Kidney (tissue), 14 donors: ENCODE results near the gene CA14. TPM values are rescaled to one million over a fixed set of nuclear protein-coding genes. Genes with fewer than 3 reads are reported as not detected.
"Not testable (repeated sequence)": the region's sequence is repeated elsewhere in the genome, so short reads cannot be mapped to it uniquely, and the experiment has no call there.

ENCODE experiments used
- DNase-seq, 5 donors: peaks; one replicate each; pipeline ENCODE4 v3.0.0-alpha.2; 2013 to 2020
- FAIRE-seq: peaks from 2 replicates; lab custom pipeline; 2012; peaks lifted over from hg19 to GRCh38; lab: Jason Lieb, UNC
- H3K27ac ChIP-seq, 2 donors: one replicate each; pipeline ENCODE4 v1.7.0; 2013; ENCODE audit warnings: low read depth in 2 of 2, low read length in 2 of 2, inconsistent platforms in 1 of 2
- H3K27me3 ChIP-seq: one replicate; pipeline ENCODE4 v1.7.1; 2013; ENCODE audit warnings: low read length, inconsistent platforms; ENCODE audit not compliant: control insufficient read depth, insufficient read depth
- H3K36me3 ChIP-seq, 3 donors: one replicate each; pipeline versions ENCODE4 v1.7.0 to v1.7.1; 2013; ENCODE audit warnings: low read length in 3 of 3, control low read depth in 1 of 3, inconsistent platforms in 1 of 3; ENCODE audit not compliant: insufficient read depth in 3 of 3, control insufficient read depth in 2 of 3
- H3K4me1 ChIP-seq, 3 donors: one replicate each; pipeline versions ENCODE4 v1.7.0 to v1.7.1; 2013; ENCODE audit warnings: low read length in 3 of 3, inconsistent platforms in 1 of 3, low read depth in 1 of 3; ENCODE audit not compliant: control insufficient read depth in 2 of 3, insufficient read depth in 2 of 3
- H3K4me3 ChIP-seq, 3 donors: one replicate each; pipeline versions ENCODE4 v1.7.0 to v1.8.1; 2013; ENCODE audit warnings: low read length in 3 of 3, control low read depth in 1 of 3, inconsistent platforms in 1 of 3
- H3K9ac ChIP-seq, 3 donors: one replicate each; pipeline versions ENCODE4 v1.7.0 to v1.7.1; 2013; ENCODE audit warnings: low read length in 3 of 3, control low read depth in 1 of 3, inconsistent platforms in 1 of 3
- H3K9me3 ChIP-seq, 3 donors: one replicate each; pipeline versions ENCODE4 v1.7.0 to v1.7.1; 2013; ENCODE audit warnings: low read length in 3 of 3, control low read depth in 1 of 3, inconsistent platforms in 1 of 3; ENCODE audit not compliant: control insufficient read depth in 2 of 3, insufficient read depth in 1 of 3
- intact Hi-C: fragments of 100-400 bp; cut with DNase I; formaldehyde crosslinking; loops from one replicate; pipeline ENCODE4 v1.11.1; 2022
- polyA plus RNA-seq: library from polyadenylated mRNA; stranded (reverse); fragments of 350-450 nt; fragmentation: Illumina TruSeq; extraction: RNeasy Lipid Tissue Mini Kit (QIAGEN cat#74804); gene quantifications from one replicate; pipeline ENCODE4 v1.2.3, GENCODE V29; 2014; ENCODE audit warnings: low read depth, low replicate concordance; ENCODE audit not compliant: insufficient read depth
- total RNA-seq: library from RNA; stranded (reverse); fragmentation: NEBNext Ultra II Directional; extraction: Animal tissue kit (Norgen Biotek cat#: 25700); gene quantifications from one replicate; pipeline ENCODE4 v1.2.1, GENCODE V29; 2021
- TF ChIP-seq, protein P1 (sequence below): IDR thresholded peaks from 3 replicates; pipeline ENCODE4 v1.5.1; 2012; ENCODE audit warnings: mild to moderate bottlenecking, moderate library complexity, borderline replicate concordance; ENCODE audit not compliant: insufficient read depth; ENCODE audit errors: extremely low read depth
- donor health status: control.
- donor health status: control.
- donor health status: control.
- donor health status: control.
- donor health status: control.
- donor health status: DM: yes; HTN: yes; CAD: no.
- donor health status: Normal renal cell carcinoma (clear cell type).

The CA14 gene
- total and polyA plus RNA-seq, 2 donors from 2014 or later = 0.35 to 0.41 TPM

DNA sequence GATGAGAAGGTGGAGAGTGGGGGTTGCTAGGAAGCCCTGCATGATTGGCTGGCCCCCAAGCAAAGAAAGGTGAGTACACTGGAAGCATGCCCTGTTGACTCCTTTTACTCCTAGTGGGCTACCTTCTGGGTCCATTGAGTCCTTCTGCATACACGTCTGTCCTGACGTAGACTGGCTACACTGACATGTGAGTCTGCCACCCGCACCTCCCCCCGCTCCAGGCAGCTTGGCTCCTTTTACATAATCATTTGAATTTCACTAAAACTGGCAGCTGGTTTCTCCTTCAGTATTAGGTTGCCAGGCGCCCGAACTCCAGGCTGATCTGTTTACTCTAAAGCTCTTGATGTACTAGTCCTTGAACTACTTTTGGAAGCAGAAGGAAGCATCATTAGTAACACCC, 44.8 kb downstream of the CA14 start:
- no peak for DNase-seq
- peaks cover 3 to 21% (median 5%) of the 10 kb centered on the region in 3 donors for H3K36me3 ChIP-seq
- no peaks in the 10 kb centered on the region for H3K9me3 ChIP-seq
- no peak overlapping the region for H3K27ac ChIP-seq
- H3K4me3 ChIP-seq = no peak overlapping the region
- FAIRE-seq = no peak
- intact Hi-C loops = no loop called here
- no peak overlapping the region for H3K9ac ChIP-seq
- no peaks in the 10 kb centered on the region for H3K27me3 ChIP-seq
- TF ChIP-seq, protein P1, sequence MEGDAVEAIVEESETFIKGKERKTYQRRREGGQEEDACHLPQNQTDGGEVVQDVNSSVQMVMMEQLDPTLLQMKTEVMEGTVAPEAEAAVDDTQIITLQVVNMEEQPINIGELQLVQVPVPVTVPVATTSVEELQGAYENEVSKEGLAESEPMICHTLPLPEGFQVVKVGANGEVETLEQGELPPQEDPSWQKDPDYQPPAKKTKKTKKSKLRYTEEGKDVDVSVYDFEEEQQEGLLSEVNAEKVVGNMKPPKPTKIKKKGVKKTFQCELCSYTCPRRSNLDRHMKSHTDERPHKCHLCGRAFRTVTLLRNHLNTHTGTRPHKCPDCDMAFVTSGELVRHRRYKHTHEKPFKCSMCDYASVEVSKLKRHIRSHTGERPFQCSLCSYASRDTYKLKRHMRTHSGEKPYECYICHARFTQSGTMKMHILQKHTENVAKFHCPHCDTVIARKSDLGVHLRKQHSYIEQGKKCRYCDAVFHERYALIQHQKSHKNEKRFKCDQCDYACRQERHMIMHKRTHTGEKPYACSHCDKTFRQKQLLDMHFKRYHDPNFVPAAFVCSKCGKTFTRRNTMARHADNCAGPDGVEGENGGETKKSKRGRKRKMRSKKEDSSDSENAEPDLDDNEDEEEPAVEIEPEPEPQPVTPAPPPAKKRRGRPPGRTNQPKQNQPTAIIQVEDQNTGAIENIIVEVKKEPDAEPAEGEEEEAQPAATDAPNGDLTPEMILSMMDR = no peak
- H3K4me1 ChIP-seq = no peaks in the 10 kb centered on the region

DNA sequence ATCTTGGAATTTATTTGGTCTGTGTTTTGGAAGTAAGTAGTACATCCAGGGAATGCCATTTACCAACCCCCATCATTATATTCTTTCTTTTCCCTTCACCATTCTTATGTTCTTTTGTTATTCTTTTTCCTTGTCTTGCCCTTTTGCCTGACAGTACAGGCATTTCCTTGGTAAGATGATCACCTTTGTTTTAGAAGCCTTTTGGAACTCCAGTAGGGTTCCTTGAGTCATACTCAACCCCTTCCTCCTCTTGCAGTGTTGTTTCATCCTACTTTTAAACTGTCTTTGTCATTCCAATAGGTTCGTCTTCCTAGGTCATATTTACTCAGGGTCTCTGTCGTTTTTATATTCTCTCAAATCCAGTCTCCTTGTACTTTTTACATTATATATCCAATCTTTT, 45.3 kb downstream of the CA14 start:
- no peak for FAIRE-seq
- TF ChIP-seq, protein P1 = no peak
- intact Hi-C loops = no loop called here

DNA sequence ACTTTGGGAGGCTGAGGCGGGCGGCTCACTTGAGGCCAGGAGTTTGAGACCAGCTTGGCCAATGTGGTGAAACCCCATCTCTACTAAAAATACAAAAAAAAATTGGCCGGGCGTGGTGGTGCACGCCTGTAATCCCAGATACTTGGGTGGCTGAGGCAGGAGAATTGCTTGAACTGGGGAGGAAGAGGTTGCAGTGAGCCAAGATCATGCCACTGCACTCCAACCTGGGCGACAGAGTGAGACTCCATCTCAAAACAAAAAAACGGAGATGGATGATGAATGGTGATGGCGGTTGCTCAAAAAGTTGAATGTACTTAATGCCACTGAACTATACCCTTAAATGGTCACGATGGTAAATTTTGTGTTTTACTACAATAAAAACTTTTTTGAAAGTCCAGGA, 51.0 kb downstream of the CA14 start:
- DNase-seq, intact Hi-C loops, FAIRE-seq, H3K4me3 ChIP-seq, H3K27me3 ChIP-seq, H3K27ac ChIP-seq, H3K4me1 ChIP-seq, H3K36me3 ChIP-seq, H3K9ac ChIP-seq, H3K9me3 ChIP-seq: not testable (repeated sequence)

More for the DNA sequence above, 45.3 kb downstream of the CA14 start:
- Histone ChIP-seq H3K4me1 (no peaks in the 10 kb centered on the region), H3K27ac (no peak overlapping the region), H3K4me3 (no peak overlapping the region), H3K27me3 (no peaks in the 10 kb centered on the region), H3K36me3 (peaks cover 3 to 21% (median 5%) of the 10 kb centered on the region in 3 donors), H3K9ac (no peak overlapping the region), H3K9me3 (no peaks in the 10 kb centered on the region)
- DNase-seq = no peak

DNA sequence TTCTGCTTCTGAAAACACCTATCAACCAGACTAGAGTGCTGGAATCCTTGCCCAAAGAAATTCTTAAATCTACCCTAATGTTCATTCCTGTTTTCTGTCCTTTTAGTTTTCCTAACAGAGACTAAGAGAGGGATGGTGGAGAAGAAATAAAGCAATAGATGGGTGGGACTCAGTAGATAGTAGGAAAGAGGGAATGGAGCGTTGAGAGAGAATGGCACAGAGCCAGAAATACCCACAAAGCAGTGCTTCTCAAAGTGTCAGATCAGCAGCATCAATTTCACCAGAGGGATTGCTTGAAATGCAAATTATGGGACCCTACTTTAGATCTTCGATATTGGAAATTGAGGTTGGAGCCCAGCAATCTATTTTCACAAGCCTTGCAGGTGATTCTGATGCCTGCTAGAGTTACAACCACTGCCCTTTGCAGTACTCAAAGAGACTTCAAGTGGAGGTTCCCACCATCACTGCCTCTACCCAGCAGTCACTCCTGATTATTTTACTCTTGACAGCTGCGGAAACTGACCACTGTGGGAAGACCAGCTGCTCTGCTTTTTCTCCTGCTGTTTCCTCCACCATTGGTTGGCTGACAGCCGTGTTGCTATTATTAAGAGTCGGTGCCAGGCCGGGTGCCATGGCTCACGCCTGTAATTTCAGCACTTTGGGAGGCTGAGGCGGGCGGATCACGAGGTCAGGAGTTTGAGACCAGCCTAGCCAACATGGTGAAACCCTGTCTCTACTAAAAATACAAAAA, 52.4 kb downstream of the CA14 start:
- Histone ChIP-seq H3K4me3 (no peak overlapping the region), H3K4me1 (no peaks in the 10 kb centered on the region), H3K9me3 (no peaks in the 10 kb centered on the region), H3K9ac (no peak overlapping the region), H3K36me3 (peaks cover 0 to 2% (median 2%) of the 10 kb centered on the region in 3 donors), H3K27me3 (no peaks in the 10 kb centered on the region), H3K27ac (no peak overlapping the region)
- intact Hi-C loops = no loop called here
- TF ChIP-seq, protein P1 = no peak
- peak in 1 of 5 donors; percentile 30 for DNase-seq
- no peak for FAIRE-seq
